ENCODE results near the gene FBXL19.

Gene FBXL19

DNA sequence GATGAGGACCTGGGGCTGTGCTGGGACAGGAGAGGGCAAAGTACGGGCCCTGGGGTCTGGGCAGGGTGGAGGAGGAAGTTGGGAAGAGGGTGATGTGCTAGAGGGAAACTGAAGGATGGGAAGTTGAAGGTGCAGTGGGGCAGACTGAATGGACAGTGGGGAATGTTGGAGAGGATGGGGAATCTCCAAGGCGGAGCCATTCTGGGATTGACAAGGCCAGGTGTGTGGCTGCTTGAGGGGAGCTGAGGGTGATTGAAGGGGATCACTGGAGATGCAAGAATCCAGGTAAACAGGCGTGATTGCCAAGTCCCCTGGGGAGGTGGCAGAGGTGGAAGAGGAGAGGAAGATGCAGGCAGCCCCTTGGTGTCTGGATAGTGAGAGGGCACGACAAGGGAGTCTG is 53.1 kb downstream of the FBXL19 start:
- TF ChIP-seq, protein P1, sequence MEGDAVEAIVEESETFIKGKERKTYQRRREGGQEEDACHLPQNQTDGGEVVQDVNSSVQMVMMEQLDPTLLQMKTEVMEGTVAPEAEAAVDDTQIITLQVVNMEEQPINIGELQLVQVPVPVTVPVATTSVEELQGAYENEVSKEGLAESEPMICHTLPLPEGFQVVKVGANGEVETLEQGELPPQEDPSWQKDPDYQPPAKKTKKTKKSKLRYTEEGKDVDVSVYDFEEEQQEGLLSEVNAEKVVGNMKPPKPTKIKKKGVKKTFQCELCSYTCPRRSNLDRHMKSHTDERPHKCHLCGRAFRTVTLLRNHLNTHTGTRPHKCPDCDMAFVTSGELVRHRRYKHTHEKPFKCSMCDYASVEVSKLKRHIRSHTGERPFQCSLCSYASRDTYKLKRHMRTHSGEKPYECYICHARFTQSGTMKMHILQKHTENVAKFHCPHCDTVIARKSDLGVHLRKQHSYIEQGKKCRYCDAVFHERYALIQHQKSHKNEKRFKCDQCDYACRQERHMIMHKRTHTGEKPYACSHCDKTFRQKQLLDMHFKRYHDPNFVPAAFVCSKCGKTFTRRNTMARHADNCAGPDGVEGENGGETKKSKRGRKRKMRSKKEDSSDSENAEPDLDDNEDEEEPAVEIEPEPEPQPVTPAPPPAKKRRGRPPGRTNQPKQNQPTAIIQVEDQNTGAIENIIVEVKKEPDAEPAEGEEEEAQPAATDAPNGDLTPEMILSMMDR (IDR thresholded peaks at IDR 0.05; ENCODE audit: low read depth, low read length), result no peak
- H3K4me3 ChIP-seq (ENCODE audit: low read depth, low read length), result no peak overlapping the region

DNA sequence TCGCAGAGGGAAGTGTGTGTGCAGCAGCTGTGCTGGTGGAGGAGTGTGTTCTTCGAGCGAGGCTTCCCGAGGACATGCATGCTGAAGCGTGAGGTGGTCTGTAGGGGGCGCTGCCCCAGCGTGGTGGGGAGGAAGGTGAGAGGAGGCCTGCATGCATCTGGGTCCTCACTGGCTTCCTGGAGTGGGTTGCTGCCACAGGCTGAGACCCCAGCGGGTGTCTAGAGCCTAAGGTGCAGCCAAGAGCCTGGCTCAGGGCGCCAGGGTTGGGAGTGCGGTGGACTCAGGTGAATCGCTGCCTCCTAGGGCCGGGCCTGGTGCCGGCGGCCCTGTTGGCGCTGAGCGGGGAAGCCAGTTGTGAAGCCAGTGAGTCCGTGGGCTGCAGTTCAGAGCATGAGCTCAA is 54.1 kb downstream of the FBXL19 start:
- TF ChIP-seq, protein P1 (IDR thresholded peaks at IDR 0.05; ENCODE audit: low read depth, low read length), result peak; percentile 40

DNA sequence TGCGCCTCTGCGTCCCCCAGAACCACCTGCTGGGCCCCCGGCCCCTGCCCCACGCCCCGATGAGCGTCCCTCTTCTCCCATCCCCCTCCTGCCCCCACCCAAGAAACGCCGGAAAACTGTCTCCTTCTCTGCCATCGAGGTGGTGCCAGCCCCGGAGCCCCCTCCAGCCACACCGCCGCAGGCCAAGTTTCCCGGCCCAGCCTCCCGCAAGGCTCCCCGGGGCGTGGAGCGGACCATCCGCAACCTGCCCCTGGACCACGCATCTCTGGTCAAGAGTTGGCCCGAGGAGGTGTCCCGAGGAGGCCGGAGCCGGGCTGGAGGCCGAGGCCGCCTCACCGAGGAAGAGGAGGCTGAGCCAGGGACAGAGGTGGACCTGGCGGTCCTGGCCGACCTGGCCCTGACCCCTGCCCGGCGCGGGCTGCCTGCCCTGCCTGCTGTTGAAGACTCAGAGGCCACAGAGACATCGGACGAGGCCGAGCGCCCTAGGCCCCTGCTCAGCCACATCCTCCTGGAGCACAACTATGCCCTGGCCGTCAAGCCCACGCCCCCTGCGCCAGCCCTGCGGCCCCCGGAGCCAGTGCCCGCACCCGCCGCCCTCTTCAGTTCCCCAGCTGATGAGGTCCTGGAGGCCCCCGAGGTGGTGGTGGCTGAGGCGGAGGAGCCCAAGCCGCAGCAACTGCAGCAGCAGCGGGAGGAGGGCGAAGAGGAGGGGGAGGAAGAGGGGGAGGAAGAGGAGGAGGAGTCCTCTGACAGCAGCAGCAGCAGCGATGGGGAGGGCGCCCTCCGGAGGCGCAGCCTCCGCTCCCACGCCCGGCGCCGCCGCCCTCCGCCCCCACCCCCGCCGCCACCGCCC is 56.0 kb downstream of the FBXL19 start:
- no peak overlapping the region for H3K4me3 ChIP-seq (ENCODE audit: low read depth, low read length)
- TF ChIP-seq, protein P1 (IDR thresholded peaks at IDR 0.05; ENCODE audit: low read depth, low read length), result no peak

More for the DNA sequence above, 54.1 kb downstream of the FBXL19 start:
- H3K4me3 ChIP-seq (ENCODE audit: low read depth, low read length), result no peak overlapping the region

DNA sequence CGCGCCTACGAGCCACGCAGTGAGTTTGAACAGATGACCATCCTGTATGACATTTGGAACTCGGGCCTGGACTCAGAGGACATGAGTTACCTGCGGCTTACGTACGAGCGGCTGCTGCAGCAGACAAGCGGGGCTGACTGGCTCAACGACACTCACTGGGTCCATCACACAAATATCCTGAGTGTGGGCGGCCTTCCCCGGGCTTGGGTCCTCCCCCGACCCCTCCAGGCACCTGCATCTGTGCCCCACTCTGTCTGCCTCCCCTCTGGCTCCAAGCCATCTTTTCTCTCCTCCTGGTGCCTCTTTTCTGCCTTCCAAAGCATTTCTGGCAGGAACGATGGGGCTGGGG is 56.6 kb downstream of the FBXL19 start:
- TF ChIP-seq, protein P1 (IDR thresholded peaks at IDR 0.05; ENCODE audit: low read depth, low read length), result no peak
- H3K4me3 ChIP-seq (ENCODE audit: low read depth, low read length), result no peak overlapping the region

DNA sequence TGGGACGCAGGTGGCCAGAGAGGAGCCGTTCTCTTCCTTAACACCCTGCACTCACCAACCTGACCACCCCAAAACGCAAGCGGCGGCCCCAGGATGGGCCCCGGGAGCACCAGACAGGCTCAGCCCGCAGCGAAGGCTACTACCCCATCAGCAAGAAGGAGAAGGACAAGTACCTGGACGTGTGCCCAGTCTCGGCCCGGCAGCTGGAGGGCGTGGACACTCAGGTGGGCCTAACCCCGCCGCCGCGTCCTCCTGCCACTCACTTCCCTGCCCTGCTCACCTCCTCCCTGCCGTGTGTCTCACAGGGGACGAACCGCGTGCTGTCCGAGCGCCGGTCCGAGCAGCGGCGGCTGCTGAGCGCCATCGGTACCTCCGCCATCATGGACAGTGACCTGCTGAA is 57.1 kb downstream of the FBXL19 start:
- H3K4me3 ChIP-seq (ENCODE audit: low read depth, low read length), result no peak overlapping the region
- TF ChIP-seq, protein P1 (IDR thresholded peaks at IDR 0.05; ENCODE audit: low read depth, low read length), result no peak

DNA sequence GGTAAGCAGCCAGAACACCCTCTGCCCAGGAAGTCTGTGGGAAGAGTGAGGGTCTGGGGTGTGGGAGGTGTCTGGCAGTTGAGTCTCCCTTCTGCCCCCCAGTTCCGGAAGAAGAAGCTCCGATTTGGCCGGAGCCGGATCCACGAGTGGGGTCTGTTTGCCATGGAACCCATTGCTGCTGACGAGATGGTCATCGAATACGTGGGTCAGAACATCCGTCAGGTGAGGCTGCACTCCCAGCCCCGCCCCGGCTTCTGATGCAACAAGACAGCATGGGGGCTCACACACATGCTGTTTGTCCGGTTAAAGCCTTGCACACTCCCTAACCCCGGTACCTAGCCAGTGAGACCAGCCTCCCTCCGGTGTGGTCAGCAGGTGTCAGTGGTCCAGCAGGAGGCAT is 57.6 kb downstream of the FBXL19 start:
- TF ChIP-seq, protein P1 (IDR thresholded peaks at IDR 0.05; ENCODE audit: low read depth, low read length), result no peak
- H3K4me3 ChIP-seq (ENCODE audit: low read depth, low read length), result no peak overlapping the region

DNA sequence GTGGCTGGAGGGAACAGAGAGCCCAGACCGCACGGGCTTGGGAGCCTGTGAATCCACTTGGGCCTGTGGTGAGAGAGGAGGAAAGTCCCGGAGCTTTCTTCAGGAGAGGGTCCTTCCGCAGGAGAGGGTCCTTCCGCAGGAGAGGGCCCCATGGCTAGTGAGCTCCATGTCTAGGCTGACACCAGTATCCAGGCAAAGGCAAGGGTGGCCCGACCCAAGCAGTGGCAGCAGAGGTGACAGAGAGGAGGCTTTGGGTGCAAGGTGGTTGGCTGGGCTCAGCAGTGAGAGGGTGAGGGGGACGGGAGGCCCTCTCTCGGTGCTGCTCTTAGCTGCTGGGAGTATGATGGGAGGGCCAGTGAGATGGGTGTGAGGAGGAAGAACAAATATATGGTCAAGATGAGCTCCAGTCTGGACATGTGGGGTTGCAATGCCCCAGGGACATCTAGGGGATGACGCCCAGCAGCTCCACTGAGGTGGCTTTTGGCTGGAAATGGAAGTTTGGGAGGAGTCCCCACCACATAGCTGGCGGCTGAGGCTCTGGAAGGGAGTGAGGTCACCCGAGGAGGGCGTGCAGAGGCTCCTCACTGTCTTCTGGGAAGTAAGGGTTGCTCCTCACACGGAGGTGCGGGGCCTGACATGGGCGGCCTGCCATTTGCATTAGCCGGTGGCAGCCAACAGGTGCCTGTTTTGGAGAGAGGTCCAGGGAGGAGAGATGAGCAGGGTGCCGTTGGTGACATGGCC is 59.3 kb downstream of the FBXL19 start:
- TF ChIP-seq, protein P1 (IDR thresholded peaks at IDR 0.05; ENCODE audit: low read depth, low read length), result no peak
- H3K4me3 ChIP-seq (ENCODE audit: low read depth, low read length), result no peak overlapping the region

Data from WI38 (cell line).